K562 (cell line): Measurements from ENCODE around the gene VWA7. TPM values are rescaled to one million over a fixed set of nuclear protein-coding genes. Genes with fewer than 3 reads are reported as not detected.
A peak's percentile ranks its signal among the peaks of the same experiment; 100 is the strongest.

Experiments
- ATAC-seq: fragments of 200-7000 bp; cut with Tn5 transposase; 3 replicates; pipeline ENCODE4 v1.9.1; 2020; ENCODE audit warnings: moderate library complexity
- BruUV-seq: library from RNA; stranded (reverse); fragments of 400-500 nt; replicated peaks from 2 replicates; lab custom pipeline; 2021; lab: Mats Ljungman, UMichigan
- CTCF ChIA-PET: fragments of 300-600 bp; formaldehyde crosslinking; extraction: SDS; loops from one replicate; lab custom pipeline; 2021; ENCODE audit warnings: low intra/inter-chr PET ratio; lab: Yijun Ruan, JAX
- POLR2A ChIA-PET: fragments of 300-600, 350-650 bp; sonication (Branson Sonifier 250); formaldehyde crosslinking; extraction: SDS; loops from one replicate; lab custom pipeline; 2021; ENCODE audit warnings: antibody characterized with exemption, inconsistent platforms; lab: Yijun Ruan, JAX
- DNase-seq, 4 experiments: peaks; one replicate each; pipeline versions ENCODE4 v3.0.0 to v3.0.0-alpha.2; 2011 to 2018; ENCODE audit warnings: low spot score in 3 of 4, mixed read lengths in 3 of 4; ENCODE audit errors: extremely low read depth in 1 of 4
- FAIRE-seq: peaks from 2 replicates; lab custom pipeline; 2011; peaks lifted over from hg19 to GRCh38; lab: Jason Lieb, UNC
- H2AFZ ChIP-seq: 2 replicates; pipeline ENCODE4 v1.6.0; 2011; ENCODE audit warnings: low read depth, low read length, control low read depth, inconsistent platforms
- H3K27ac ChIP-seq: fragments of 200-600 bp; 3 replicates; pipeline ENCODE4 v1.8.0; 2011; ENCODE audit warnings: low read depth, mild to moderate bottlenecking, control low read depth, inconsistent platforms, low read length, moderate library complexity, mixed read lengths; ENCODE audit errors: extremely low read depth
- H3K27me3 ChIP-seq, 2 experiments: fragments of 300-600 bp in 1 of 2; 2 replicates in 1 of 2; 3 replicates in 1 of 2; pipeline versions ENCODE4 v1.6.0 to v1.8.0; 2011; ENCODE audit warnings: inconsistent platforms in 2 of 2, low read length in 2 of 2, mild to moderate bottlenecking in 1 of 2, mixed read lengths in 1 of 2, moderate library complexity in 1 of 2; ENCODE audit not compliant: control insufficient read depth in 2 of 2, insufficient read depth in 2 of 2
- H3K36me3 ChIP-seq: fragments of 300-600 bp; 3 replicates; pipeline ENCODE4 v1.8.0; 2011; ENCODE audit warnings: mild to moderate bottlenecking, low read length, inconsistent platforms; ENCODE audit not compliant: control insufficient read depth, insufficient read depth
- H3K4me1 ChIP-seq, 2 experiments: fragments of 200-600 bp in 1 of 2; replicated peaks in 1 of 2; 2 replicates in 1 of 2; 3 replicates in 1 of 2; pipeline versions ENCODE4 v1.5.1 to v1.8.0; 2011; ENCODE audit warnings: inconsistent platforms in 2 of 2, low read length in 2 of 2, mild to moderate bottlenecking in 1 of 2, mixed read lengths in 1 of 2, moderate library complexity in 1 of 2; ENCODE audit not compliant: control insufficient read depth in 2 of 2, insufficient read depth in 2 of 2
- H3K4me2 ChIP-seq: 2 replicates; pipeline ENCODE4 v1.6.1; 2011; ENCODE audit warnings: low read length, control low read depth, inconsistent platforms, mixed read lengths; ENCODE audit not compliant: insufficient read depth
- H3K4me3 ChIP-seq: fragments of 200-600 bp; sonication (generic), shearing (Covaris generic); 2 replicates; pipeline ENCODE4 v1.5.1; 2016; ENCODE audit warnings: control low read depth, inconsistent platforms
- H3K79me2 ChIP-seq: fragments of 200-600 bp; 3 replicates; pipeline ENCODE4 v1.8.0; 2011; ENCODE audit warnings: low read length, inconsistent platforms; ENCODE audit not compliant: control insufficient read depth, insufficient read depth
- H3K9ac ChIP-seq, 2 experiments: 2 replicates each; pipeline versions ENCODE4 v1.6.0 to v1.6.1; 2011; ENCODE audit warnings: low read depth in 2 of 2, low read length in 2 of 2, control low read depth in 1 of 2, inconsistent platforms in 1 of 2, mild to moderate bottlenecking in 1 of 2, mixed read lengths in 1 of 2; ENCODE audit not compliant: insufficient read depth in 1 of 2
- H3K9me1 ChIP-seq: one replicate; pipeline ENCODE4 v1.6.0; 2011; ENCODE audit warnings: inconsistent platforms, mild to moderate bottlenecking, low read length, moderate library complexity; ENCODE audit not compliant: control insufficient read depth, insufficient read depth
- H3K9me3 ChIP-seq: replicated peaks from 2 replicates; pipeline ENCODE4 v1.5.1; 2011; ENCODE audit warnings: low read depth, low read length, inconsistent platforms; ENCODE audit not compliant: control insufficient read depth, insufficient read depth
- H4K20me1 ChIP-seq: replicated peaks from 2 replicates; pipeline ENCODE4 v1.6.1; 2011; ENCODE audit warnings: low read length, inconsistent platforms, mixed read lengths; ENCODE audit not compliant: control insufficient read depth, insufficient read depth
- ELF4 ChIP-seq: fragments of 450-650 bp; formaldehyde crosslinking; IDR thresholded peaks from 2 replicates; pipeline ENCODE4 v1.4.0; 2022; ENCODE audit warnings: missing genetic modification characterization
- EZH2 ChIP-seq: IDR thresholded peaks from 2 replicates; pipeline ENCODE4 v1.6.1; 2012; ENCODE audit warnings: low read depth, mild to moderate bottlenecking, inconsistent platforms, low read length, borderline replicate concordance
- MBD2 ChIP-seq: sonication (generic); IDR thresholded peaks from 2 replicates; pipeline ENCODE4 v1.6.1; 2016; ENCODE audit warnings: low read depth, borderline replicate concordance
- NFIC ChIP-seq: fragments of 450-650 bp; IDR thresholded peaks from 2 replicates; pipeline ENCODE4 v1.6.1; 2017; ENCODE audit warnings: mild to moderate bottlenecking, inconsistent platforms
- POLR2G ChIP-seq: fragments of 200-400 bp; formaldehyde crosslinking; IDR thresholded peaks from 2 replicates; pipeline ENCODE4 v1.6.1; 2017; ENCODE audit warnings: low read depth, mild to moderate bottlenecking, antibody characterized with exemption, low read length, moderate library complexity
- TFAP4 ChIP-seq: sonication (generic); formaldehyde crosslinking; IDR thresholded peaks from 2 replicates; pipeline ENCODE4 v1.8.0; 2022; ENCODE audit warnings: missing genetic modification reagents, mild to moderate bottlenecking, moderate library complexity, borderline replicate concordance
- ZBTB26 ChIP-seq: fragments of 450-650 bp; formaldehyde crosslinking; IDR thresholded peaks from 2 replicates; pipeline ENCODE4 v1.4.0; 2022; ENCODE audit warnings: missing genetic modification characterization
- WGBS: fragments of 100-300 bp; shearing (Covaris generic); methylation state at CpG from one replicate; pipeline ENCODE4 v1.1.6; 2016; ENCODE audit warnings: low coverage, mixed read lengths; ENCODE audit not compliant: insufficient coverage; ENCODE audit errors: missing lambda C conversion rate; 5-methylcytosine and 5-hydroxymethylcytosine counted together
- in situ Hi-C: fragments of 300-500 bp; cut with MboI; formaldehyde crosslinking; loops from 4 replicates; pipeline ENCODE4 v1.15.0; 2018; ENCODE audit warnings: inconsistent platforms, mixed read lengths
- intact Hi-C: fragments of 100-400 bp; cut with micrococcal nuclease; formaldehyde crosslinking; loops from 2 replicates; pipeline ENCODE4 v1.14.2; 2022
- polyA plus RNA-seq, 8 experiments: library from polyadenylated mRNA; depleted of rRNA in 4 of 8; stranded (reverse) in 5 of 8; unstranded in 3 of 8; fragments of >200 nt; fragmentation: Nextera tagmentation in 2 of 8; fragmentation: Illumina TruSeq in 1 of 8; extraction: Ambion mirVana in 2 of 8; extraction: Trizol in 1 of 8; gene quantifications; 2 replicates each; pipeline versions ENCODE4 v1.2.1 to v1.2.3, GENCODE V29; 2011 to 2014; ENCODE audit warnings: inconsistent platforms in 1 of 8, missing spikeins in 1 of 8
- total RNA-seq, 7 experiments: library from RNA; depleted of rRNA in 6 of 7; stranded (reverse); fragments of >200 nt in 6 of 7; fragmentation: Illumina TruSeq in 2 of 7; extraction: Trizol in 2 of 7; gene quantifications; 2 replicates each; pipeline versions ENCODE4 v1.2.1 to v1.2.3, GENCODE V29; 2011 to 2021; ENCODE audit warnings: low replicate concordance in 1 of 7

The VWA7 gene
- total and polyA plus RNA-seq, 9 of the 15 experiments (the other 6 are each of a cell fraction or from before 2014, with no cell fraction given): 0.18 to 2.9 (median 0.95) TPM

GRCh38 chr6:31721351-31722020 lies 55.6 kb downstream of the VWA7 start, which contains the start of gene LY6G6C:
TSS of gene LY6G6C (minus strand) at chr6:31721746. CDS start at chr6:31721679, 67 bp downstream.
- ATAC-seq: no peak

More at GRCh38 chr6:31721351-31722020, 55.6 kb downstream of the VWA7 start, which contains the start of gene LY6G6C:
- Histone ChIP-seq H3K27ac (no peak within 1 kb of the TSS), H3K36me3 (peaks cover 6% of the 10 kb centered on the region; the same call in 1 of the 3 replicates), H3K27me3 (no peaks in the 10 kb centered on the region), H3K4me3 (no peak within 1 kb of the TSS), H4K20me1 (no peaks in the 10 kb centered on the region), H3K9ac (peak within 1 kb of the TSS in 1 of 2 experiments; percentile 31; a peak in 1 of 4 replicates), H3K4me2 (no peak within 1 kb of the TSS), H3K4me1 (peaks cover 26 to 31% of the 10 kb centered on the region in 2 experiments), H3K9me3 (no peaks in the 10 kb centered on the region), H2AFZ (no peak within 1 kb of the TSS), H3K79me2 (no peaks in the 10 kb centered on the region), H3K9me1 (no peaks in the 10 kb centered on the region)
- TF ChIP-seq ELF4 (CRISPR knock-in tag) (no peak), TFAP4 (CRISPR knock-in tag) (0 out of 2 replicates have a peak, but pooled peaks have one; percentile 26), ZBTB26 (no peak), MBD2 (no peak), POLR2G (no peak), NFIC (no peak), EZH2 (no peak)
- ChIA-PET POLR2A (interaction anchor here (0.6 to 15.0 kb wide), 10 partner anchors 10 to 367 kb away, joined by 3 to 236 read pairs (median 6); partner anchors contain the start of genes ABHD16A, CLIC1, CSNK2B and DDAH2), CTCF (no interaction called here)
- DNase-seq: no peak
- no peak for FAIRE-seq
- in situ Hi-C loops (no loop called here), intact Hi-C loops (no loop called here)
- 15% methylated on average over 4 of the region's 4 CpGs for whole genome bisulfite sequencing
- no TSS peak for BruUV-seq
